ENCODE results near the gene FHDC1. TPM values are rescaled to one million over a fixed set of nuclear protein-coding genes. Genes with fewer than 3 reads are reported as not detected.

The FHDC1 gene
- total and polyA plus RNA-seq, 11 donors = 0.04 to 0.97 (median 0.21) TPM

DNA sequence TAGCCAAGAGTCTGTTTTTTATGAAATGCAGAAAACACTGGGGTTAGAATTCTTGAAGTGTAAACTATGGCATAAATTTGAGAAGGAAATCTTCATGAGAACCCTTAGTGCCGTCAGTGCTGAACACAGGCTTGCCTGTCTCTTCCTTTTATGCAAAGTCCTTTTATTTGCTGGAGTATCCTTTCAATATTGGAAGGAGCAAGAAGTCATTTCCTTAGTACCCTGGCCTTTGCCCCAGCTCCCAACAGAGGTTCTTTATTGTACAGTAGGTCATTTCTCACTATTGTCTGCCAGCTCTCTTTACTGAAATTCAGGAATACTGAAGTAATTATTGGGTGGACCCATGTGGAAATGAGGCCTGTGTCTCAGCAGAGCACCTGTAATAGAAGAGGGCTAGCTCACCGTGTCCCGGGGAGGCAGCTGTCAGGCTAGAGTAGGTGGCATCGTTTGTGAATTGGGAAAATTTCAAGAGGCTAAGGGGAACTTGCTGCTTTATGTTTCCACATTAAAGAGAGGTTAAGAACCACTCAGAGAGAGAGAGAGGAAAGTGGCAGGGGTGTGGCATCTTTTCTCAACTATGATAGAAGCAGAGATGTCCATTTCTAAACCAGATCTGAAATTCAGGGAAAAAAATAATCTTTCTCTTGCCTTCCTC lies 8.7 kb downstream of the FHDC1 start:
- DNase-seq (no peak), ATAC-seq (no peak)
- Histone ChIP-seq H3K9me3 (no peaks in the 10 kb centered on the region), H3K4me1 (peaks cover 0 to 10% (median 0%) of the 10 kb centered on the region in 12 donors), H3K36me3 (no peaks in the 10 kb centered on the region), H3K4me3 (no peak overlapping the region), H3K27ac (no peak overlapping the region), H3K27me3 (peaks cover 0 to 15% (median 4%) of the 10 kb centered on the region in 9 donors)
- intact Hi-C loops (cut with DNase I) = no loop called here
- TF ChIP-seq, protein P1, sequence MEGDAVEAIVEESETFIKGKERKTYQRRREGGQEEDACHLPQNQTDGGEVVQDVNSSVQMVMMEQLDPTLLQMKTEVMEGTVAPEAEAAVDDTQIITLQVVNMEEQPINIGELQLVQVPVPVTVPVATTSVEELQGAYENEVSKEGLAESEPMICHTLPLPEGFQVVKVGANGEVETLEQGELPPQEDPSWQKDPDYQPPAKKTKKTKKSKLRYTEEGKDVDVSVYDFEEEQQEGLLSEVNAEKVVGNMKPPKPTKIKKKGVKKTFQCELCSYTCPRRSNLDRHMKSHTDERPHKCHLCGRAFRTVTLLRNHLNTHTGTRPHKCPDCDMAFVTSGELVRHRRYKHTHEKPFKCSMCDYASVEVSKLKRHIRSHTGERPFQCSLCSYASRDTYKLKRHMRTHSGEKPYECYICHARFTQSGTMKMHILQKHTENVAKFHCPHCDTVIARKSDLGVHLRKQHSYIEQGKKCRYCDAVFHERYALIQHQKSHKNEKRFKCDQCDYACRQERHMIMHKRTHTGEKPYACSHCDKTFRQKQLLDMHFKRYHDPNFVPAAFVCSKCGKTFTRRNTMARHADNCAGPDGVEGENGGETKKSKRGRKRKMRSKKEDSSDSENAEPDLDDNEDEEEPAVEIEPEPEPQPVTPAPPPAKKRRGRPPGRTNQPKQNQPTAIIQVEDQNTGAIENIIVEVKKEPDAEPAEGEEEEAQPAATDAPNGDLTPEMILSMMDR (IDR thresholded peaks at IDR 0.05) = no peak
- no peak for TF ChIP-seq POLR2A (IDR thresholded peaks at IDR 0.05)
- WGBS, 4 donors = 59 to 78% (median 65%) methylated on average over 4 of the region's 4 CpGs

DNA sequence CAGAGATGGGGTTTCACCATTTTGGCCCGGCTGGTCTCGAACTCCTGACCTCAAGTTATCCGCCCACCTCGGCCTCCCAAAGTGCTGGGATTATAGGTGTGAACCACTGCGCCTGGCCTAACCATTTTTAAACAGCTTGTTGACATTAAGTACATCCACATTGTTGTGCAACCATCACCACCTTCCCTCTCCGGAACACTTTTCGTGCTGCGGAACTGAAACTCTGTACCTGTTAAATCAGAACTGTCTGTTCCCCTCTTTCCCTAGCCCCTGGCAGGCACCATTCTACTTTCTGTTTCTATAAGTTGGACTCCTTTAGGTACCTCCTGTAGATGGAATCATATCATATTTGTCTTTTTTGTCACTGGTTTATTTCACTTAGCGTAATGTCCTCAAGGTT lies 9.5 kb downstream of the FHDC1 start:
- Histone ChIP-seq H3K27ac (no peak overlapping the region), H3K9me3 (no peaks in the 10 kb centered on the region), H3K36me3 (no peaks in the 10 kb centered on the region), H3K27me3 (peaks cover 0 to 17% (median 5%) of the 10 kb centered on the region in 9 donors), H3K4me1 (peaks cover 0 to 10% (median 0%) of the 10 kb centered on the region in 12 donors), H3K4me3 (no peak overlapping the region)
- no peak for DNase-seq
- intact Hi-C loops (cut with DNase I) = no loop called here
- TF ChIP-seq, protein P1 (IDR thresholded peaks at IDR 0.05) = no peak
- TF ChIP-seq POLR2A (IDR thresholded peaks at IDR 0.05) = no peak
- 94 to 97% (median 96%) methylated on average over 9 of the region's 9 CpGs for WGBS, 4 donors
- no peak for ATAC-seq

DNA sequence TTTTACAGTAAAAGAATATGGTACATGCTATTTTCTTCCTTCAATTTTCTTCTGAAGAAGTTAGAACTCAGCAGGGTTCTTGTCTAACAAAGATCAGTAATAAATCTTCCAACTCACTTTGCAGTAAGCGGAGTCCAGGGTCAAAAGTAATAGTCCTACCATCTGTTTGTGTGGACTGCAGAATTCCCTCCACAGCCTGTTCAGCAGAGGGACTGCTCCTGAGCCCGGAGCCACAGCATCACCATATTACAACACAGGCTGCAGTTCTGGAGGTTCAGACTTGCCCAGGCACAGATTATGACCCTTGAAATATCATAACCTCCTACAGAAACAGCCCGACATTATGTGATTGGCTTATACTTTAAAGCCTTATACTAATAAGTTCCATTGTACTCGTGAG lies 10.3 kb downstream of the FHDC1 start:
- no peak for ATAC-seq
- peaks cover 0 to 25% (median 5%) of the 10 kb centered on the region in 9 donors for H3K27me3 ChIP-seq
- DNase-seq = no peak
- no peak overlapping the region for H3K27ac ChIP-seq
- H3K36me3 ChIP-seq = no peaks in the 10 kb centered on the region
- H3K4me3 ChIP-seq = no peak overlapping the region
- intact Hi-C loops (cut with DNase I) = no loop called here
- peaks cover 0 to 10% (median 0%) of the 10 kb centered on the region in 12 donors for H3K4me1 ChIP-seq
- no peaks in the 10 kb centered on the region for H3K9me3 ChIP-seq
- WGBS, 4 donors = 86 to 94% (median 92%) methylated on average over 4 of the region's 4 CpGs
- TF ChIP-seq, protein P1 (IDR thresholded peaks at IDR 0.05) = no peak
- no peak for TF ChIP-seq POLR2A (IDR thresholded peaks at IDR 0.05)

DNA sequence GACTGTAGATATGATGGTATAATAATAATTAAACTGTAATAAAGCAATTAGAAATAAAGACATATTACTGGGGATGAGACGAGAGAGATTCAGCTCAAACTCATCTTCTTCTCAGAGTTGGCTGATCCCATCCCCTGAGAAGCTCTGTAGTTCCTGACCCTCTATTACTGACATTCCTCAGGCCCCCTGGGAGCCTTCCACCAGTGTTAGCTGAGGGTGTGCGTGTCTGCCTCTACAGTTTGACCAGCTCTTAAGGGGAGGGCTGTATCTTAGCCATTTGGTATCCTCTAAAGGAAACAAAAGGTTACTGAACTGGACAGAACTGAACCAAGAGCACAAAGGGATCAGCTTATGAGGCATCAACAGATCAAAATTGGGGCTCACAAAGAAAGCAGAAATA lies 11.2 kb downstream of the FHDC1 start:
- peaks cover 0 to 10% (median 0%) of the 10 kb centered on the region in 12 donors for H3K4me1 ChIP-seq
- TF ChIP-seq POLR2A (IDR thresholded peaks at IDR 0.05) = no peak
- TF ChIP-seq, protein P1 (IDR thresholded peaks at IDR 0.05) = no peak
- intact Hi-C loops (cut with DNase I) = no loop called here
- H3K27me3 ChIP-seq = peaks cover 0 to 33% (median 5%) of the 10 kb centered on the region in 9 donors
- H3K36me3 ChIP-seq = no peaks in the 10 kb centered on the region
- H3K9me3 ChIP-seq = no peaks in the 10 kb centered on the region
- DNase-seq (no peak), ATAC-seq (peak in 1 of 4 donors; percentile 24)
- H3K27ac ChIP-seq = no peak overlapping the region
- no peak overlapping the region for H3K4me3 ChIP-seq
- WGBS, 4 donors = 65 to 76% (median 68%) methylated on average over 2 of the region's 2 CpGs
